NCI-H1417 treated with DMSO at 0.1 percent for 48 hours (cell line): ENCODE results near the gene SYCP2L.
"Not testable (repeated sequence)": the region's sequence is repeated elsewhere in the genome, so short reads cannot be mapped to it uniquely, and the experiment has no call there.

Experiments
- DNase-seq: peaks from one replicate; lab custom pipeline; 2025; lab: John Stamatoyannopoulos, UW

The SYCP2L gene

DNA sequence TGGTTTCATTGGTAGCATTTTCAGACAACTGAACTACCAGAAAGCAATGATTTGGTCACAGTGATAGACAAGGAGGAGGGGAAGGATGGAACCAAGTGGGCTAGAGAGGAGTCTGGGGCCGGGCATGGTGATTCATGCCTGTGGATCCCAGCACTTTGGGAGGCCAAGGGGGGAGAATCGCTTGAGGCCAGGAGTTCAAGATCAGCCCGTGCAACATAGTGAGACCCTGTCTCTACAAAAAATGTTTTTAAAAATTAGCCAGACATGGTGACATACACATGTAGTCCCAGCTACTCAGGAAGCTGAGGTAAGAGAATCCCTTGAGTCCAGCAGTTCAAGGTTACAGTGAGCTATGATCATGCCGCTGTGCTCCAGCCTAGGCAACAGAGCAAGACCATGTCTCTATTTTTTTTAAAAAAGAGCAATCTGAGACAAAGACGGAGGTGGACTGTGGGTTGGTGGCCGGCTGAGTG is 70.6 kb downstream of the SYCP2L start:
- DNase-seq: no peak

DNA sequence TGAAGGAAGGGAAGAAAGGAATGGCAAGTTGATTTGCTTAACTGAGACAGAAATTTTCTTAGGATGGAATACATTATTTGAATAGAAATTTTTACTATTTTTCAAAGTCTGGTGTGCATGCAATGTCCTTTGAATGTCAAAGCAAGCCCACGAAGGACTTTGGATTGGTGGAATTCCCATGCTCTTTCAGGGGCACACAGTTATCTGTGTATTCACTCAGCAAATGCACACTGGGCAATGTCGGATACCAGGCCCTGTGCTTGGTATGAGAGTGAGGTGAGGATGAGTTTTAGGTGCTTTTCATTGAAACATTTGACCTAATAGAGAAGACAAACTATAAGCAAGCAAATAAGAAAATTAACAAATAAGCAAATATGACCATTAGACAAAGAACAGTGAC is 73.3 kb downstream of the SYCP2L start:
- no peak for DNase-seq

GRCh38 chr6:10961837-10962236 is 75.0 kb downstream of the SYCP2L start:
- no peak for DNase-seq

DNA sequence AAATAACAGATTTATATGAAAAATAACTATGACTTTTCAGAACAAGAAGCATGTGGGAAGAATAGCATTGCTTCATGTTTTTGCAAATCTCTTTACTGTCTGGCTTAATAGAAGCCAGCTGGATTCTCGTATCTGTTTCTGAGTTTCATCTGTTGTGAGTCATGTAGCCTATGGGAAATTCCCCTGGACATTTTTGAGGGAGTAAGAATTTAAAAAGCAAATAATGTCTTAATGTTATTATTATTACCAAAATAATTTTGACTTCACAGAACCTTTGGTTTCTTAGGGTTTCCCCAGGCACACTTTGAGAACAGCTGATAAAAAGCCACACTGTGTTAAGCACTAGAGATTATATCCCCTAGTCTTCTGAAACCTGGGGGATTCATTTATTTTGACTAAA is 75.8 kb downstream of the SYCP2L start:
- no peak for DNase-seq

DNA sequence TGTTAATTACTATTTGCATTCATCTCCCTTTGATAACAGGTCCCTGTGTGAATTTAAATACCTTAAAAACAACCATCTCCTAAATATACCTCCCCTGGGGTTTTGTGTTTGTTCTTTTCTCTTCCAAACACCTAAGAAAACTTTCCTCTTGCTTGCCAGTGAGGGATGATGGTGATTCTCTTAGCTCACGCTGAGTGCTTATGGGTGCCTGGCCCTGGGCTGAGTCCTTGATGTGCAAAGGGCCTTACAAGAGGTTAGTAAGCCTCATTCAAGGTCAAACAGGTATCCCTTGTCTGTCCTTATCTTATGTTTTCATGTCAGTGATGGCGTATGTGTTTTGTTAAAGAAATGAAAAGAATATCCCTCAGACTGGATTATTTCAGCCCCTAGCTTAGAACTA is 76.3 kb downstream of the SYCP2L start:
- DNase-seq: no peak

GRCh38 chr6:10964684-10965083 is 77.8 kb downstream of the SYCP2L start:
- no peak for DNase-seq

- DNase-seq: no peak
Observed at GRCh38 chr6:10968776-10969175, 81.9 kb downstream of the SYCP2L start.

DNA sequence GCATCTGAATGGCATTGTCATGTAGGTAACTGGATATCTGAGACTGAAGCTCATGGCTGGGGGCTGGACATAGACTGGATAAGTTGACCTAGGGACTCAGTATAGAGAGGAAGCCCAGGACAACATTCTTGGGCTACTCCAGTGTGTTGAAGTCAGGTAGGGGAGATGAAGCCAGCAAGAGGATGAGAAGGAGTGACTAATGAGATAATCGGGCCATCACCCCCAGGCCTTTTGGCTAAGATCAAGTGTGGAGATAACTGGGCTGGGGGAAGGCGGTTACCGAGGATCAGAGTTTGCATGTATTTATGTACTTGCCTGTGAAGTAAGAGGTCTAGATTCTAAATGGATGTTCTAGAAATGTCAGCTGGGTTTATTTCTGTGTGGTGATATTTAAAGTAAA is 83.9 kb downstream of the SYCP2L start:
- DNase-seq: no peak

- DNase-seq: no peak
Observed at GRCh38 chr6:10972196-10972595, 85.3 kb downstream of the SYCP2L start.

DNA sequence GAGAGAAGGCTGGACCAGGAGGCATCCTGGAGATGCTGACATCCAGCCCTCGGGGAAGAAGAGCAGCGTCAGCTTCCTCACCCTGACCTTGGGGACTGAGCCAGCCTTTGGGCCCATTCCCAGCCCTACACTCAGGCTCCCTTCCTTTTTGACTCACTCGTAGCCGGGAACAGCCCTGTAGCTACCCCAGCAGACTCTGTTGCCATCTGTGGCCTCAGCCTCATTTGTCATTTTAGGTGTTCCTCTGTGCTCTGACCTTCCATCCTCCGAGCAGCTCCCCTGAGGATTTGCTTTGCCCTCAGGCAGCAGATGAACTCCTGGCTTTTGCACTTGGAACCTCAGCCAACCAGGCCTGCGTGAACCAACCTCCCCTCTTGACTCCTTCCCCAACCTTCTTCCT is 89.7 kb downstream of the SYCP2L start:
- no peak for DNase-seq

DNA sequence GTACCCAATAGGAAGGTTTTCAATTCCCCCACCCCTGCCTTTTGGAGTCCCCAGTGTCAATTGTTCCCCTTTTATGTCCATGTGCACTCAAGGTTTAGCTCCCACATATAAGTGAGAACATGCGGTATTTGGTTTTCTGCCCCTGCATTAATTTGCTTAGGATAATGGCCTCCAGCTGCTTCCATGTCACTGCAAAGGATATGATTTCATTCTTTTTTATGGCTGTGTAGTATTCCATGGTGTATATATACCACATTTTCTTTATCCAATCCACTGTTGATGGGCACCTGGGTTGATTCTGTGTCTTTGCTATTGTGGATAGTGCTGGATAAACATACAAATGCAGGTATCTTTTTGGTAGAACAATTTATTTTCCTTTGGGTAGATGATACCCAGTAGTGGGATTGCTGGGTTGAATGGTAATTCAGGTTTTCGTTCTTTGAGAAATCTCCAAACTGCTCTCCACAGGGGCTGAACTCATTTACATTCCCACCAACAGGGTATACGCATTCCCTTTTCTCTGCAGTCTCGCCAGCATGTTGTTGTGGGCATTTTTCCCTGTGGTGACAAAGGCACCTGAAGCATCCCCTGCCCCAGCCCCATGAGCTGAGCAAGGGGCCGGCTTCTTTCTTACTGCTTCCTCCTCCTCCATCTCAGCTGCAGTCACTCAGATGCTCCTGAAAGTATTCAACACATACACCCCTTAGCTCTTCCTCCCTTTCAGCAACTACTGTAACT is 90.5 kb downstream of the SYCP2L start:
- DNase-seq: no peak

GRCh38 chr6:10979603-10980002 is 92.8 kb downstream of the SYCP2L start:
- DNase-seq: no peak

GRCh38 chr6:10981409-10981808 is 94.6 kb downstream of the SYCP2L start:
- no peak for DNase-seq

DNA sequence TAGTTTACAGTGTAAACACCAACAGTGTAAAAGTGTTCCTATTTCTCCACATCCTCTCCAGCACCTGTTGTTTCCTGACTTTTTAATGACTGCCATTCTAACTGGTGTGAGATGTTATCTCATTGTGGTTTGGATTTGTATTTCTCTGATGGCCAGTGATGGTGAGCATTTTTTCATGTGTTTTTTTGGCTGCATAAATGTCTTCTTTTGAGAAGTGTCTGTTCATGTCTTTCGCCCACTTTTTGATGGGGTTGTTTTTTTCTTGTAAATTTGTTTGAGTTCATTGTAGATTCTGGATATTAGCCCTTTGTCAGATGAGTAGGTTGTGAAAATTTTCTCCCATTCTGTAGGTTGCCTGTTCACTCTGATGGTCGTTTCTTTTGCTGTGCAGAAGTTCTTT is 98.1 kb downstream of the SYCP2L start:
- not testable (repeated sequence) for DNase-seq

GRCh38 chr6:10989587-10989986 is 102.7 kb downstream of the SYCP2L start:
- no peak for DNase-seq

DNA sequence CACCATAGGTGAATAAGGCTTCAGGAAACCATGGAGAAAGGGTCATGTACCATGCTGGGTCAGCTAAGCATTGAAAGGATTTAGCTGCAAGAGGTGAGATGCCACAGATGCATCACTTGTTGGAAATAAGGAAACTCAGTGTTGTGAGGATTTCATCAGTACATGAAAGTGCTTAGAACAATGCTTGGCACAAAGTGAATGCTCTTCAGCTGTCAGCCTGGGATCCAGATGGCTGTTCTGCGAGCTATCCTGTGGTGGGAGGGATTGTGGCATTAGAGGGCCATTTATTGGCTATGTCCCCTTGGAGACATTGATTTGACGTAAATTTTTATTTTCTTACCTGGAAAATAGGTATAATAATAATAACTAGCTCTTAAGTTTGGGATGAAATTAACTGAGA is 104.3 kb downstream of the SYCP2L start:
- DNase-seq: no peak

DNA sequence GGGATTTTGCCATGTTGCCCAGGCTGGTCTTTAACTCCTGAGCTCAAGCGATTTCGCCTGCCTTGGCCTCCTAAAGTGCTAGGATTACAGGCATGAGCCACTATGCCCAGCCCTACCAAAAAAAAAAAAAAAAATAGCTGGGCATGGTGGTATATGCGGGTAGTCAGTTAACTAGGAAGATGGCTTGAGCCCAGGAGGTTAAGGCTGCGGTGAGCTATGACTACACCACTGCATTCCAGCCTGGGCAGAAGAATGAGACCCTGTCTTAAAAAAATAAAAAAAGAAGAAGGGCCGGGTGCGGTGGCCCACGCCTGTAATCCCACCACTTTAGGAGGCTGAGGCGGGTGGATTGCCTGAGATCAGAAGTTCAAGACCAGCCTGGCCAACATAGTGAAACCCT is 107.0 kb downstream of the SYCP2L start:
- no peak for DNase-seq

GRCh38 chr6:10995114-10995707 is 108.4 kb downstream of the SYCP2L start:
- no peak for DNase-seq

GRCh38 chr6:10999994-11000393 is 113.1 kb downstream of the SYCP2L start:
- DNase-seq: no peak

GRCh38 chr6:11002176-11002575 is 115.3 kb downstream of the SYCP2L start:
- DNase-seq: no peak

- not testable (repeated sequence) for DNase-seq
Observed at GRCh38 chr6:11003297-11003696, 116.4 kb downstream of the SYCP2L start.

DNA sequence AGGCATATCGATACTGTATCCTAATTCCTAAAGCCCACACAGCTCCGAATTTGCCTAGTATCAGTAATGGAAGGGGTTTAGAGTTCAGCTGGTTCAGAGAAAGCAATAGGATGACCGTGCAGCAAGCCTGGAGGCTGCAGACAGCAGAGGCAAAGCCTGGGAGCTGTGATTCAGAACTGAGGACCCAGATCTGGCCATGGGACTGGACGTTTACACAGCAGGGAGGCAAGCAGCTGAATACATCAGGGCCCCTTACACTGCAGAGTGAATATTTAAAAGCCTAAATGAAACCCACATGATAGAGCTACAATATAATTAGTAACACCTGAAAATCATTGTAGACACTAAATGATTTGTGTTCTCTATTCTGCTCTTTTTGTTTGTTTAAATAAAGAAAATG is 119.2 kb downstream of the SYCP2L start:
- no peak for DNase-seq

- no peak for DNase-seq
Observed at GRCh38 chr6:11007715-11008608, 121.1 kb downstream of the SYCP2L start.
